Keratinocyte (primary cell): Measurements from ENCODE around the gene CENPL. TPM values are rescaled to one million over a fixed set of nuclear protein-coding genes. Genes with fewer than 3 reads are reported as not detected.

Source experiments
- DNase-seq: peaks from one replicate; pipeline ENCODE4 v3.0.0-alpha.2; 2011; ENCODE audit warnings: low read depth, missing footprints, low spot score
- FAIRE-seq: peaks from 2 replicates; lab custom pipeline; 2011; peaks lifted over from hg19 to GRCh38; lab: Jason Lieb, UNC
- H2AFZ ChIP-seq: 2 replicates; pipeline ENCODE4 v1.6.0; 2012; ENCODE audit warnings: low read length, control low read depth, inconsistent platforms; ENCODE audit not compliant: control insufficient read depth
- H3K27ac ChIP-seq: 2 replicates; pipeline ENCODE4 v1.5.1; 2011; ENCODE audit warnings: low read length; ENCODE audit not compliant: control insufficient read depth, insufficient read depth
- H3K27me3 ChIP-seq: 3 replicates; pipeline ENCODE4 v1.6.0; 2011; ENCODE audit warnings: low read length; ENCODE audit not compliant: control insufficient read depth, insufficient read depth; ENCODE audit errors: extremely low read depth
- H3K36me3 ChIP-seq, 2 experiments: 2 replicates in 1 of 2; 3 replicates in 1 of 2; pipeline ENCODE4 v1.5.1; 2011; ENCODE audit warnings: low read length in 2 of 2, mild to moderate bottlenecking in 1 of 2; ENCODE audit not compliant: control insufficient read depth in 2 of 2, insufficient read depth in 2 of 2; ENCODE audit errors: extremely low read depth in 1 of 2
- H3K4me1 ChIP-seq: 3 replicates; pipeline ENCODE4 v1.5.1; 2011; ENCODE audit warnings: low read length; ENCODE audit not compliant: control insufficient read depth, insufficient read depth; ENCODE audit errors: extremely low read depth
- H3K4me2 ChIP-seq: 3 replicates; pipeline ENCODE4 v1.6.0; 2011; ENCODE audit warnings: low read depth, low read length; ENCODE audit not compliant: control insufficient read depth, insufficient read depth; ENCODE audit errors: extremely low read depth
- H3K4me3 ChIP-seq, 3 experiments: fragments of 200-600 bp in 1 of 3; sonication (generic) in 1 of 3; 2 replicates in 2 of 3; 3 replicates in 1 of 3; pipeline ENCODE4 v1.5.1; 2011 to 2016; ENCODE audit warnings: low read length in 3 of 3, mild to moderate bottlenecking in 3 of 3, control low read depth in 2 of 3, inconsistent platforms in 1 of 3, low read depth in 1 of 3, mixed read lengths in 1 of 3, mixed run types in 1 of 3, moderate library complexity in 1 of 3; ENCODE audit not compliant: control insufficient read depth in 2 of 3, insufficient read depth in 2 of 3; ENCODE audit errors: extremely low read depth in 1 of 3
- H3K79me2 ChIP-seq: 2 replicates; pipeline ENCODE4 v1.6.0; 2012; ENCODE audit warnings: low read length; ENCODE audit not compliant: control insufficient read depth, insufficient read depth
- H3K9ac ChIP-seq: 3 replicates; pipeline ENCODE4 v1.6.0; 2011; ENCODE audit warnings: low read length; ENCODE audit not compliant: control insufficient read depth, insufficient read depth; ENCODE audit errors: extremely low read depth
- H3K9me1 ChIP-seq: 3 replicates; pipeline ENCODE4 v1.6.0; 2011; ENCODE audit warnings: low read length; ENCODE audit not compliant: control insufficient read depth, insufficient read depth; ENCODE audit errors: extremely low read depth
- H3K9me3 ChIP-seq: 2 replicates; pipeline ENCODE4 v1.5.1; 2012; ENCODE audit warnings: low read depth, low read length; ENCODE audit not compliant: control insufficient read depth
- H4K20me1 ChIP-seq: 3 replicates; pipeline ENCODE4 v1.6.0; 2011; ENCODE audit warnings: low read length; ENCODE audit not compliant: control insufficient read depth, insufficient read depth; ENCODE audit errors: extremely low read depth
- EZH2 ChIP-seq: IDR thresholded peaks from one replicate; pipeline ENCODE4 v1.6.1; 2012; ENCODE audit warnings: inconsistent platforms, mild to moderate bottlenecking, low read length, moderate library complexity
- dilution Hi-C: fragments of 300-500 bp; cut with MboI; formaldehyde crosslinking; loops from one replicate; pipeline ENCODE4 v1.7.0; 2020; ENCODE audit warnings: low sequenced_read_pairs; ENCODE audit not compliant: extremely low pct_ligation_motif_present
- polyA plus RNA-seq, 5 experiments: library from polyadenylated mRNA; depleted of rRNA in 3 of 5; stranded (reverse) in 3 of 5; stranded (forward) in 1 of 5; unstranded in 1 of 5; fragments of >200 nt; gene quantifications; 1 replicate in 1 of 5; 2 replicates in 3 of 5; 3 replicates in 1 of 5; pipeline versions ENCODE4 v1.2.1 to v1.2.3, GENCODE V29; 2011 to 2012; ENCODE audit warnings: missing spikeins in 2 of 5, low read depth in 1 of 5, low replicate concordance in 1 of 5
- TF ChIP-seq, protein P1 (sequence below), 3 experiments: IDR thresholded peaks in 1 of 3; conservative IDR thresholded peaks in 1 of 3; optimal IDR thresholded peaks in 1 of 3; 2 replicates in 2 of 3; 3 replicates in 1 of 3; pipeline versions ENCODE3 to v1.5.1; 2011; ENCODE audit warnings: low read length in 3 of 3, mild to moderate bottlenecking in 3 of 3, moderate library complexity in 2 of 3, control low read depth in 1 of 3, inconsistent platforms in 1 of 3; ENCODE audit not compliant: insufficient read depth in 2 of 3; ENCODE audit errors: extremely low read depth in 1 of 3

Gene CENPL
- polyA plus RNA-seq, 1 donor (not counting 4 experiments of a cell fraction or from before 2014, with no cell fraction given): 9.4 TPM

DNA sequence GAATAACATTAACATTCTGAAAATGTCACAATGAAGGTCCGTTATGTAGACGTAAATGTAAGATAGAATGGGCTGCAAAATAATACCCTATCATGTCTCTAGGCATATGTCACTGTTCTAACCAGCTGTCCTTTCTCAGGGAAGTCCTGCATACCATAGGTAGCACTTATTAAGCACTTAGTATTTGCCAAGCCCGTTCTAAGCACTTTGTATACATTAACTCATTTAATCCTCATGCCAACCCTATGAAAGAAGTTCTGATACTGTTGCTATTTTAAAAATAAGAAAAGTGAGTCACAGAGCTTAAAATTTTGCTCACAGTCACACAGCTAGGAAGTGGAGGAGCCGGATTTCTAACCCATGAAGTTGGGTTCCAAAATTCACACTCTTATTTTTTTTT lies 27.4 kb upstream of the CENPL start:
- Histone ChIP-seq H3K4me3 (no peak overlapping the region), H3K27me3 (no peaks in the 10 kb centered on the region), H3K4me2 (no peak overlapping the region), H3K79me2 (no peaks in the 10 kb centered on the region), H3K36me3 (peaks cover 5 to 16% of the 10 kb centered on the region in 2 experiments), H3K9ac (no peak overlapping the region), H2AFZ (no peak overlapping the region), H3K9me1 (no peaks in the 10 kb centered on the region), H3K27ac (no peak overlapping the region), H3K9me3 (no peaks in the 10 kb centered on the region), H4K20me1 (no peaks in the 10 kb centered on the region), H3K4me1 (no peaks in the 10 kb centered on the region)
- no peak for TF ChIP-seq EZH2
- TF ChIP-seq, protein P1, sequence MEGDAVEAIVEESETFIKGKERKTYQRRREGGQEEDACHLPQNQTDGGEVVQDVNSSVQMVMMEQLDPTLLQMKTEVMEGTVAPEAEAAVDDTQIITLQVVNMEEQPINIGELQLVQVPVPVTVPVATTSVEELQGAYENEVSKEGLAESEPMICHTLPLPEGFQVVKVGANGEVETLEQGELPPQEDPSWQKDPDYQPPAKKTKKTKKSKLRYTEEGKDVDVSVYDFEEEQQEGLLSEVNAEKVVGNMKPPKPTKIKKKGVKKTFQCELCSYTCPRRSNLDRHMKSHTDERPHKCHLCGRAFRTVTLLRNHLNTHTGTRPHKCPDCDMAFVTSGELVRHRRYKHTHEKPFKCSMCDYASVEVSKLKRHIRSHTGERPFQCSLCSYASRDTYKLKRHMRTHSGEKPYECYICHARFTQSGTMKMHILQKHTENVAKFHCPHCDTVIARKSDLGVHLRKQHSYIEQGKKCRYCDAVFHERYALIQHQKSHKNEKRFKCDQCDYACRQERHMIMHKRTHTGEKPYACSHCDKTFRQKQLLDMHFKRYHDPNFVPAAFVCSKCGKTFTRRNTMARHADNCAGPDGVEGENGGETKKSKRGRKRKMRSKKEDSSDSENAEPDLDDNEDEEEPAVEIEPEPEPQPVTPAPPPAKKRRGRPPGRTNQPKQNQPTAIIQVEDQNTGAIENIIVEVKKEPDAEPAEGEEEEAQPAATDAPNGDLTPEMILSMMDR (optimal IDR thresholded peaks at IDR 0.05 in 1 of 3, IDR thresholded peaks at IDR 0.05 in 1 of 3, conservative IDR thresholded peaks at IDR 0.05 in 1 of 3; ENCODE audit: extremely low read depth in 1 of 3, insufficient read depth in 2 of 3, low read length in 3 of 3): no peak
- dilution Hi-C loops: no loop called here
- DNase-seq: no peak
- FAIRE-seq: no peak

DNA sequence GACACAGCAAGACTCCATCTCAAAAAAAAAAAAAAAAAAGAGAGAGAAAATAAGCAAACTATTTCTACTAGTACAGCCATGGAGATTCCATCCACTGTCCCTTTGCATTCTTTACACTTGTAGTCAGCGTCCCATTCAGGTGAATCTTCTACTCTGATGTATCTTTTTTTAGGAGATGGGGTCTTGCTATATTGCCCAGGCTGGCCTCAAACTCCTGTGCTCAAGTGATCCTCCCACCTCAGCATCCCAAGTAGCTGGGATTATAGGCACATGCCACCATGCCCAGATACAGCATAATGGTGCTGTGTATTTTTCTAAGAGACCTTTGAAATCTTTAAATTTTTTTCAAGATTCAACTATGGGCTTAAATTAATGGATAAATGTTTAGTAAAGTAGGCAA lies 8.1 kb upstream of the CENPL start:
- Histone ChIP-seq H3K36me3 (peaks cover 6 to 13% of the 10 kb centered on the region in 2 experiments), H3K4me2 (no peak overlapping the region), H3K9me1 (no peaks in the 10 kb centered on the region), H3K27ac (no peak overlapping the region), H3K4me1 (no peaks in the 10 kb centered on the region), H3K9ac (no peak overlapping the region), H4K20me1 (no peaks in the 10 kb centered on the region), H2AFZ (no peak overlapping the region), H3K4me3 (no peak overlapping the region), H3K9me3 (no peaks in the 10 kb centered on the region), H3K79me2 (no peaks in the 10 kb centered on the region), H3K27me3 (no peaks in the 10 kb centered on the region)
- FAIRE-seq (no peak), DNase-seq (no peak)
- TF ChIP-seq, protein P1 (optimal IDR thresholded peaks at IDR 0.05 in 1 of 3, IDR thresholded peaks at IDR 0.05 in 1 of 3, conservative IDR thresholded peaks at IDR 0.05 in 1 of 3; ENCODE audit: extremely low read depth in 1 of 3, insufficient read depth in 2 of 3, low read length in 3 of 3): no peak
- no peak for TF ChIP-seq EZH2
- dilution Hi-C loops: no loop called here
